Stomach smooth muscle (tissue), 2 donors: ENCODE measurements around the gene KCNG4.
A peak's percentile ranks its signal among the peaks of the same experiment; 100 is the strongest.

Source experiments
- H3K27ac ChIP-seq: one replicate; pipeline ENCODE4 v1.7.0; 2013; ENCODE audit warnings: mild to moderate bottlenecking, low read length, inconsistent platforms
- H3K27me3 ChIP-seq, 2 donors: one replicate each; pipeline ENCODE4 v1.7.0; 2013; ENCODE audit warnings: low read length in 2 of 2; ENCODE audit not compliant: insufficient read depth in 2 of 2, control insufficient read depth in 1 of 2
- H3K36me3 ChIP-seq, 2 donors: one replicate each; pipeline ENCODE4 v1.7.0; 2013; ENCODE audit warnings: low read length in 2 of 2; ENCODE audit not compliant: control insufficient read depth in 2 of 2, insufficient read depth in 2 of 2
- H3K4me1 ChIP-seq: one replicate; pipeline ENCODE4 v1.7.0; 2013; ENCODE audit warnings: low read length; ENCODE audit not compliant: control insufficient read depth, insufficient read depth
- H3K4me3 ChIP-seq, 2 donors: one replicate each; pipeline ENCODE4 v1.7.0; 2013; ENCODE audit warnings: low read length in 2 of 2
- H3K9ac ChIP-seq, 2 donors: one replicate each; pipeline ENCODE4 v1.7.0; 2013; ENCODE audit warnings: low read length in 2 of 2, mild to moderate bottlenecking in 1 of 2
- H3K9me3 ChIP-seq, 2 donors: one replicate each; pipeline ENCODE4 v1.7.0; 2013; ENCODE audit warnings: low read length in 2 of 2; ENCODE audit not compliant: control insufficient read depth in 2 of 2
- donor health status: healthy.
- donor health status: Pancreatic carcinoma.

The KCNG4 gene

DNA sequence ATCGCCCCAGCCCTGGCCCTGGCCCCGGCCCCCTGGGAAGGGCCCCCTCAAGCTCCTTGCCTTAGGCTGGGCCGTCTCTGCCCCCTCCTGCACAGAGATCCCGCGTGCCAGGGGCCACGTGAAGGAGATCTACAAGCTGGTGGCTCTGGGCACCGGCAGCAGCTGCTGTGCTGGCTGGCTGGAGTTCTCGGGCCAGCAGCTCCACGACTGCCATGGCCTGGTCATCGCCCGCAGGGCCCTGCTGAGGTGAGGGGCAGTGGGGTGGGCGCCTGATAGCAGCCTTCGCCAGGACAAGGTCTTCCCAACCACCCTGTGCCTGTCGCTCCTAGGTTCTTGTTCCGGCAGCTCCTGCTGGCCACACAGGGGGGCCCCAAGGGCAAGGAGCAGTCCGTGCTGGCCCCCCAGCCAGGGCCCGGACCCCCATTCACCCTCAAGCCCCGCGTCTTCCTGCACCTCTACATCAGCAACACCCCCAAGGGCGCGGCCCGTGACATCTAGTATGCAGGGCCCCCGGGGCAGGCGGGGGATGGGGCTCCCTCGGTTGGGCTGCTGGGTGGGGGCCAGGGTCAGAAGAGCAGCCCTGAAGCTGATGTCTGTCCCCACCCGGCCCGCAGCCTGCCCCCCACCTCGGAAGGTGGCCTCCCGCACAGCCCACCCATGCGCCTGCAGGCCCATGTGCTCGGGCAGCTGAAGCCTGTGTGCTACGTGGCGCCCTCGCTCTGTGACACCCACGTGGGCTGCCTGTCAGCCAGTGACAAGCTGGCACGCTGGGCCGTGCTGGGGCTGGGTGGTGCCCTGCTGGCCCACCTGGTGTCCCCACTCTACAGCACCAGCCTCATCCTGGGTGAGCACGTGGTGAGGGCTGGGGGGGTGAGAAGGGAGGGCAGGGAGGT lies 44.4 kb downstream of the KCNG4 start:
- no peak overlapping the region for H3K4me3 ChIP-seq
- no peaks in the 10 kb centered on the region for H3K4me1 ChIP-seq
- H3K27ac ChIP-seq = no peak overlapping the region
- no peaks in the 10 kb centered on the region for H3K36me3 ChIP-seq
- H3K27me3 ChIP-seq = peaks cover 0 to 5% of the 10 kb centered on the region in 2 donors
- no peak overlapping the region for H3K9ac ChIP-seq
- H3K9me3 ChIP-seq = no peaks in the 10 kb centered on the region

DNA sequence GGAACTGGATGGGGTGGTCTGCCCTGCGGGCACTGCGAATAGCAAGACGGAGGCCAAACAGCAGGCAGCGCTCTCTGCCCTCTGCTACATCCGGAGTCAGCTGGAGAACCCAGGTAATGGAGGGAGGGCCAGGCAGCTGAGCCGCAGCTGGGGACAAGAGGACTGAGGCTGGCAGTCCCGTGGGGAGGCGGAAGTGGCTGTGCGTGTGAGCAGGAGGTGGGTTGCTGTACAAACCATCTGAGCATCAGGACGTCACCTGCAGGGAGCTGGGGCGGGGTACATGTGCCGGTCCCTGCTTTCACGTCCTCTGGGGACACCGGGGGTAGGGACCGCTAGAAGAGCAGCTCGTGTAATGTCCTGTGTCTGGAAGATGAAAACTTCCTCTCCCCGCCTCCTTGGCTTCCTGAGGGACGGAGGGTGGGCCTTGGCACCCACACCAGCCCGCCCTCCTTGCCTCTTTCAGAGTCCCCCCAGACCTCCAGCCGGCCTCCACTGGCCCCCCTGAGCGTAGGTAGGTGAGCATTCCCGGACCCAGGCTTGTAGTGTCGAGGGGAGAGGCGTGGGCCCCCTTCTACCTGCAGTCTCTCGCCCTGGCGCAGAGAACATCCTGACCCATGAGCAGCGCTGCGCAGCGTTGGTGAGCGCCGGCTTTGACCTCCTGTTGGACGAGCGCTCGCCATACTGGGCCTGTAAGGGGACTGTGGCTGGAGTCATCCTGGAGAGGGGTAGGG lies 45.2 kb downstream of the KCNG4 start:
- no peaks in the 10 kb centered on the region for H3K4me1 ChIP-seq
- H3K9ac ChIP-seq = no peak overlapping the region
- H3K4me3 ChIP-seq = no peak overlapping the region
- H3K27me3 ChIP-seq = peaks cover 0 to 5% of the 10 kb centered on the region in 2 donors
- no peak overlapping the region for H3K27ac ChIP-seq
- no peaks in the 10 kb centered on the region for H3K36me3 ChIP-seq
- H3K9me3 ChIP-seq = no peaks in the 10 kb centered on the region

DNA sequence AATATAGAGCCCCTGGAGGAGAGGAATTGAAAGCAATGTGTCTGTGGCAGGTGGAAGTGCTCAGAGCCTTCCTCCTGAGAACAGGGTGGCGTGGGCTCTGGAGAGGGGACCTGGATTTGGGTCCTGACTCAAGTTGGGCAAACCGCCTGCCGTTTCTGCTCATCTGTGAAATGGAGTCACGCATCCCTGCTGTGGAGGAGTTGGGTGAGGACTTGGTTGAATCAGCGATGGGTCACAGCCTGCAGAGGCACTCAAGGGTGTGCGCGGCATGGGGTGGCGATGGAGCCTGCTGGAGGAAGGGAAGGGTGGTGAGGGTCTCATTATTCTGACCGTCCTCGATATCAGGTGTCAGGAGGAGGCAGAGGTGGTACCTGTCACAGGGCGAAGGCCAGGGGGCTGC lies 45.8 kb downstream of the KCNG4 start:
- no peaks in the 10 kb centered on the region for H3K36me3 ChIP-seq
- H3K4me3 ChIP-seq = no peak overlapping the region
- no peaks in the 10 kb centered on the region for H3K4me1 ChIP-seq
- no peak overlapping the region for H3K9ac ChIP-seq
- H3K27me3 ChIP-seq = peaks cover 0 to 5% of the 10 kb centered on the region in 2 donors
- no peaks in the 10 kb centered on the region for H3K9me3 ChIP-seq
- no peak overlapping the region for H3K27ac ChIP-seq

DNA sequence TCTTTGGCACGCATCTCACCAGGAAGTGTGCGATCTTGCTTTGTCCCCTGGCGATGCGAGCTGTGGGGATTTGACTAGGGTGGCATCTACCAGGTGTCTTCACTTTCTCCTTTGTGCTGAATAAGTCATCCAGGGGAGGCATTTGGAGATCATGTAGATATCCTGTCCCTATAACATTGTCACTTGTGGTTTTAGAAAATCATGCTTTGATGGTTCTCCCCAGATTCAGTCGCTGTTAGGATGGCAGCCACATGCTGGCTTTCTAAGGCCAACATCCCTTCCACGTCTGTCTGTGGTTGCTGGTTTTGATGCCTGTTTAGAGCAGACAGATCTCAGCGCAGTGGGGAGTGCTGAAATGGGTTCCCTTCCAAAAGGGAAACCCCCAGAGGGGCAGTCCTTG lies 46.3 kb downstream of the KCNG4 start:
- Histone ChIP-seq H3K9ac (no peak overlapping the region), H3K9me3 (no peaks in the 10 kb centered on the region), H3K36me3 (no peaks in the 10 kb centered on the region), H3K27me3 (peaks cover 0 to 5% of the 10 kb centered on the region in 2 donors), H3K4me1 (no peaks in the 10 kb centered on the region), H3K4me3 (no peak overlapping the region), H3K27ac (no peak overlapping the region)

DNA sequence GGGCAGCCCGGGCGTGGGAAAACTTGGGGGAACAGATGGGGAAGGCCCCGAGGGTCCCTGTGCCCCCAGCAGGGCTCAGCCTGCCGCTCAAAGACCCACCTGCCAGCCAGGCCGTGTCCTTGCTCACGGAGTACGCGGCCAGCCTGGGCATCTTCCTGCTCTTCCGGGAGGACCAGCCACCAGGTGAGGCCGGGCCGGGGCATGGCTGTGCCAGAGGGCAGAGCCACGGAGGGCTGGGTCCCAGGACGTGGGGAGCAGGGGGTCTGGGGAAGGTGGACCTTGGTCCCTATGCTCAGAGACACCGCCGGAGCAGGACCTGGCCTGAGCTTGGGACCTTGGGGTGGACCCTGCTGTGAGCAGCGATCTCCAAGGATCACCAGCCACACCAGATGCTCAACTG lies 48.3 kb downstream of the KCNG4 start:
- no peaks in the 10 kb centered on the region for H3K9me3 ChIP-seq
- H3K27me3 ChIP-seq = peaks cover 0 to 4% of the 10 kb centered on the region in 2 donors
- no peak overlapping the region for H3K9ac ChIP-seq
- no peak overlapping the region for H3K27ac ChIP-seq
- H3K4me3 ChIP-seq = no peak overlapping the region
- H3K4me1 ChIP-seq = peaks cover 5% of the 10 kb centered on the region
- no peaks in the 10 kb centered on the region for H3K36me3 ChIP-seq

DNA sequence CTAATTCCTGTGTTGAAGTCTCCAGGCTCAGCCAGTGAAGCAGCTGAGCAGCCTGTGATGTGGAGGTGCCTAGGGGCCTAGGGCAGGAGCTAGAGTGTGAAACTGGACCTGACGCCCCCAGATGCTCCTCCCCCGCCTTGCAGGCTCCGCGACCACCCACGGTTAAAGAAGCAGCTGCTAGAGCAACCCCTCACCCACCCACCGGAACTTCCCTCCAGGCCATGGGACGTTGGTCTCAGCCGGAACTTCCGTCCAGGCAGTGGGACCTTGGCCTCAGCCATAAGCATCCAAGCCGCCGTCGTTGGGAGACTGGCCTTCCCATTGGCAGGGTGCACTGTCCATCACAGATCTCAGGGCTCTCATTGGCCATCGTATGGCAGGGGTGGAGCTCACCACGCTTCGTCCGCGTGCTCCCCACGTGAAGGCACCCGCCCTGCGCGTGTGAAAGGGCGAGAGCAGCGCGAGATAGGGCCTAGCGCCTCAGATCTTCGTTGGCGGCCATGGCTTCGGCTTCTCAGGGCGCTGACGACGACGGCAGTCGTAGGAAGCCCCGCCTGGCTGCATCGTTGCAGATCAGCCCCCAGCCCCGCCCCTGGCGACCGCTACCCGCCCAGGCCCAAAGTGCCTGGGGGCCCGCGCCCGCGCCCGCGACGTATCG lies 49.0 kb downstream of the KCNG4 start, which contains the start of gene ADAD2:
ADAD2 (plus strand) TSS at position 427 of the 658 bp plus-strand sequence; CDS start at position 501, 74 bp downstream.
- no peaks in the 10 kb centered on the region for H3K27me3 ChIP-seq
- H3K36me3 ChIP-seq = no peaks in the 10 kb centered on the region
- H3K9me3 ChIP-seq = no peaks in the 10 kb centered on the region
- peaks cover 11% of the 10 kb centered on the region for H3K4me1 ChIP-seq
- H3K9ac ChIP-seq = no peak within 1 kb of the TSS
- no peak within 1 kb of the TSS for H3K27ac ChIP-seq
- no peak within 1 kb of the TSS for H3K4me3 ChIP-seq

DNA sequence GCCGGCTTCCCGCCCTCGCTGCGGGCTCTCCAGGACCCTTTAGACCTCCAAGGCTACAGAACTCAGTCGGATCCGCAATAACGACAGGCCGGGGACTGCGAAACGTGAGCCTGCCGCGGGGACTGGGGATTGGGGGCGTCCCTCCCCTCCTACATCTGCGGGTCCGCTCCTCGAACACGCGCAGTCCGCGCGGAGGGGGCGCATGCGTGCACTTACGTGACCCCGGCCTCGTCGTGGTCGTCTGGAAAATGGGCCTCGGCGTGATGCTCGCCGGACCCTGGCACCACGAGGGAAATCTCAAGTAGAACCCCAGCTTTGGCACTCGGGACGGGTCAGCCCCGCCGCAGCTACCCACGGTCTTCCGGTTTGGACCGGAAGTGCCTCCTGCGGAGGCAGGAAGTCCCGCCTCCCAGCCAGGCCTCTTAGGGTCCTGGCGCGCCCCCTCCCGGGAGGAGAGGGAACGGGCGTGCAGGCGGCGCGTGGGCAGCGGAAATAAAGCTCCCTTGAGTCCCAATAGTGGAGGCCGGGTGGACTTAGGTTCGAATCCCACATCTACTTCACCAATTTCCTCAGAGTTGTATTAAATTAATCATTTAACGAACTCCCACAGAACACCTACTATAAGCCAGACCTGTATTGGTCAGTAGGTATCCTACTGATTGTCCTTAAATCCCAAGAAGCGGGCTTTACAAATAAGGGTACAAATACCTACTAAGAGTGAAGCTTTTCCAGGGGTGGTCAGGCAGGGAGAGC lies 53.0 kb downstream of the KCNG4 start, which contains the start of gene TAF1C:
TAF1C (minus strand) TSS at position 373 of the 753 bp plus-strand sequence. CDS start 2,069 bp downstream, outside the sequence.
- Histone ChIP-seq H3K36me3 (peaks cover 4 to 16% of the 10 kb centered on the region in 2 donors), H3K27me3 (no peaks in the 10 kb centered on the region), H3K9ac (peak within 1 kb of the TSS; percentile 89), H3K27ac (peak within 1 kb of the TSS; percentile 53), H3K4me1 (peaks cover 14% of the 10 kb centered on the region), H3K4me3 (peak within 1 kb of the TSS; percentile 93 to 97), H3K9me3 (no peaks in the 10 kb centered on the region)

DNA sequence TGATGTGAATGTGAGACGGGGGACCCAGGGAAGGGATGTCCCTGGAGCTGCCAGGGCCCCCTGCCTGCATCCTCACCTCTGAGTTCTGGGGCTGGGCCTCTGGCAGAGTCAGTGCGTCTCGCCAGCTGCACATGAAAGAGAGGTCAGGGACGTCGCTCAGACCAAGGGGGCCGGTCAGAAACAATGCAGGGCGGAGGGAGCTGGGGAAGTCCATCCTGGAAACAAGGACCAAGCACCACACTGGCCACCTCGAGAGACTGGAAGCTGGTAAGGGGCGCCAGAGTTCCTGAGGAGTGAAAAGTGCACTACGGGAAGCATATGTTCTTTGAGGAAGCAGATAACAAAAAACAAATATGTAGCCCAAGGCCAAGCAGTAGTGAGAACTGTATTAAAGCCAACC lies 55.0 kb downstream of the KCNG4 start:
- H3K27ac ChIP-seq = no peak overlapping the region
- H3K4me1 ChIP-seq = peaks cover 14% of the 10 kb centered on the region
- no peaks in the 10 kb centered on the region for H3K27me3 ChIP-seq
- H3K4me3 ChIP-seq = no peak overlapping the region
- H3K9me3 ChIP-seq = no peaks in the 10 kb centered on the region
- peaks cover 11 to 23% of the 10 kb centered on the region in 2 donors for H3K36me3 ChIP-seq
- H3K9ac ChIP-seq = no peak overlapping the region

DNA sequence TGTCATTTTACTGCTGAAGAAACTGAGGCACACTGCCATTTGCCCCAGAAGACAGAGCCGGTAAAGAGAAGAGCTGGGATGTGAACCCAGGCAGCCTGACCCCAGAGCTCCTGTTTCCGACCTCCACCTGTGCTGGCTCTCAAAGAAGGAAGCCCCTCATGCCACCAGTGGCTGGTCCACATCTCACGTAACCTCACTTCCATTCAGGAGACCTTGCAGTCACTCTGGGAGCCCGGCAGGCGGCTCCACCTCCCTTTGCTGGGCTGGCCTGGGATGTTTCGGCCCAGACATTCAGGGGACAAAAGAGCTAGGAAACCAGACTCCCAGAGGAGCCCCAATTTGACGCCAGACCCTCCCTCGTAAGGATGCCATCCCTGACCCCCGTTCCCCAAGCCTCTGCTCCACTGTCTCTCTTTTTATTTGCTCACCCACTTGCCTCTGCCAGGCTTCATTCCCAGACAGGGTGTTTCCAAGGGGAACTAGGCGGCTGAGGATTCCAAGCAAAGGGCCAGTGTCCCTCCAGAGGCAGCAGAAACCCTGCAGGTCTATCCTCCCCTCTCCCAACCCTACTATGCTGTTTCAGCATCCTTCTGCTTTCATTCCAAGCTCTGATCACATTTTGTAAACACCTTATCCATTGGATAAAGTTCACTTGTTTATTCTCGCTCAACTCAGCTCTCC lies 55.8 kb downstream of the KCNG4 start:
- peaks cover 11 to 23% of the 10 kb centered on the region in 2 donors for H3K36me3 ChIP-seq
- peaks cover 16% of the 10 kb centered on the region for H3K4me1 ChIP-seq

DNA sequence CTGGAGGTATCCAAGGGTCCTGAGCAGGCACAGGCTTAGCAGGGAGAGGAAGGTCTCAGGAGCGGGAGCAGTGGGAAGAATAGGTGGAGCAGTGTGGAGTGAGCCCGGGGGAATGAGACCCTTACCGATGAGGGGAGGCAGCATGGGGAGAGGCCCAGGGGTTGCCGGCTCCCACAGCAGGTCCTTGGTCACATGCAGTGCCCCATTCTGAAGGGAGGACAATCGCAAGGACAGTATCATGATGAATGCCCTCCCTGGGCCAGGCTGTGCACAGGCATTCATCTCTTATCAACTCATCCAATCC lies 56.3 kb downstream of the KCNG4 start:
- Histone ChIP-seq H3K36me3 (peaks cover 11 to 23% of the 10 kb centered on the region in 2 donors), H3K9ac (no peak overlapping the region), H3K4me3 (no peak overlapping the region), H3K27me3 (no peaks in the 10 kb centered on the region), H3K4me1 (peaks cover 16% of the 10 kb centered on the region), H3K27ac (no peak overlapping the region), H3K9me3 (no peaks in the 10 kb centered on the region)

More for the DNA sequence above, 55.8 kb downstream of the KCNG4 start:
- no peak overlapping the region for H3K27ac ChIP-seq
- no peak overlapping the region for H3K4me3 ChIP-seq
- H3K9ac ChIP-seq = no peak overlapping the region
- H3K9me3 ChIP-seq = no peaks in the 10 kb centered on the region
- no peaks in the 10 kb centered on the region for H3K27me3 ChIP-seq
